C4-2B (cell line): Measurements from ENCODE around the gene SDE2.

Experiments used
- CTCF ChIP-seq: fragments of 450-650 bp; conservative IDR thresholded peaks from 2 replicates; pipeline ENCODE4 v1.5.1; 2017; ENCODE audit warnings: mild to moderate bottlenecking
- ZFX ChIP-seq: fragments of 450-650 bp; IDR thresholded peaks from 2 replicates; pipeline ENCODE4 v1.6.1; 2017

GRCh38 chr1:225954753-225955152 lies 44.4 kb downstream of the SDE2 start:
- TF ChIP-seq CTCF, result no peak
- TF ChIP-seq ZFX, result no peak
